GM21786 (cell line): ENCODE measurements around the gene PIGX.

Experiments
- ATAC-seq: cut with Tn5 transposase; IDR thresholded peaks from one replicate; pipeline ENCODE4 v1.9.1; 2021; ENCODE audit not compliant: unreplicated experiment

PIGX gene

DNA sequence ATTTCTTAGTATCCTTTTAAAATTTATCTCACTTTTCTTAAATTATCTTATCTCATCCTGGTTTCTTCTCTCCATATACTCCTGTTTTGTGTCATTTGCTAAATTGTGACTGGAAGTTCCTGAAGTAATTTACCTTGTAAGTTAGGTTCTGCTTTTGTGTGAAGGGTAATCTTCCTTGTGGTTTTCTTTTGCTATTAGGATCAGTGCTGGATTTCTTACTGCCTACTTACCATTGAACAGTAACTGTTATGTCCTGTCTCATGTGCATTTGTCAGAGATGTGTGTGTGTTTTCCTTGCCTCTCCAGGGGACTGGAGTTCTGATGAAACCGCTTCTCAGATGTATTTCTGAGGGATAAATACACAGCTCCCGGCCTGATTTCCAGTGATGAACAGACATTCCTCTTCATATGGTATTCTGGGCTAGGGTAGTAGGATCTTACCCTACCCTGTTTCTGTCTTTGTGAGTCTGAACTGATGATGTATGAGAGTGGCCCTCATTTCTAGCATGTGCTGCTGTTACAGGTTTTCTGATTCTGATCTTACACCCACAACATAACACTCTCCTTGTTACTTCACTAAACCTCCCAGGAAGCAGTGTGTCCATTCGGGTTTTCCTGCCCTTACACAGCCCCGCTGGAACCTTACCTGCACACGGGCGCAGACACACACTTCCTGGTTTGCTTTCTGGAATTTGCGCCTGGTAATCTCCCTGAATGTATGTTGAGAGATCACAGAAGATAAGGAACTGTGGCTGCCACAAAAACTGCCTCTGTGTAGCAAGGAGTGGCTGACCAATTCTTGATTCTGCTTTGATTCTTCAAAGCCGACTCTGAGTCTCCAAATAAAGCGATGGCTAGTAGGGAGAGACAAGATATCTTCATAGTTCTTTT lies 42.2 kb downstream of the PIGX start:
- ATAC-seq: no peak

DNA sequence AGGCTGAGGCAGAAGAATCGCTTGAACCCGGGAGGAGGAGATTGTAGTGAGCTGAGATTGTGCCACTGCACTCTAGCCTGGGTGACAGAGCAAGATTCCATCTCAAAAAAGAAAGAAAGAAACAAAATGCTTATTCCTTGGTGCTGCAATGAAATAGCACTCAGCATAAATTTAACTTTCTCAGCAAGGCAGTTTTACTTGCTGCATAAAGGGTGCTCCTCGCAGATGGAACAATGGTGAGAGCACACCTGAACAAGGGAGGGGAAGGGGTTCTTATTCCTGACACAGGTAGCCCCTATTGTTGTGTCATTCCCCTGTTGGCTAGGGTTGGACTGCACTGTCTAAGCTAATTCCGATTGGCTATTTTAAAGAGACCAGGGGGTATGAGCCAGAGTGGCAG lies 44.6 kb downstream of the PIGX start:
- no peak for ATAC-seq

DNA sequence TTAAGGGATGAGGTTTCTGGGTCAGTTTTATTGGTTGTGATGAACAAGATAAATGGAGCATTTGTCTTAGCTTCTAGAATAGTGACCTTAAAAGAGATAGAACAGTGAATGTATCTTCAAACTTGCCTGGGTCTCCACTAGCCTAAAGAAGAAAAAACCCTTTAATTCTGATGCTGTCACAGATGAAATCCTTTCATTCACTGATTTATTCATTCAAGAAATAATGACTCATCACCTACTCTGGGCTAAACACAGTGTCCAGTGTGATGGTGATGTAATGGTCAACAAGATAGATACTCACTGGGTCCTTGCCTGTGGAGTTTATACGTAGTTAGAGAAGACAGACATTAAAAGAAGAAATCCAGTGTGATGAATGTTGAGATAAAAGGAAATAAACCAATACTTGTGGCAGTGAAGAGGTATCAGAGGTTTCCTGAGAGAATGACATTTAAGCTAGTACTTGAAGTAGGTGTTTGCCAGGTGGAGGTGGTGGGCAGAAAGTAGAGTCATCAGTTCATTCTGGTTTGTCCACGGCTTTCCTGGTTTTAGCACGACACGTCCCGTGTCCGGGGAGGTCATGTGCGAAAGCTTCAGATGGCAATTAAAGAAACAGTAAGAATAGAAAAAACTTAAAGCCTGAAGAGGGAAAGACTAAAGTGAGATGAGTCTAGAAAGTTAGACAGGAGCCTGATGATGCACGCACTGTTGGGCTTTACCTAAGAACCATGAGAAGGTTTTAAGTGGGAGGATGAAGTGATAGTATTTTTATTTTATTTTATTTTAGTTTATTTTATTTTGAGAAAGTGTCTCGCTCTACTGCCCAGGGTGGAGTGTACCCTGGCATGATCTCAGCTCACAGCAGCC lies 45.9 kb downstream of the PIGX start:
- ATAC-seq: no peak

DNA sequence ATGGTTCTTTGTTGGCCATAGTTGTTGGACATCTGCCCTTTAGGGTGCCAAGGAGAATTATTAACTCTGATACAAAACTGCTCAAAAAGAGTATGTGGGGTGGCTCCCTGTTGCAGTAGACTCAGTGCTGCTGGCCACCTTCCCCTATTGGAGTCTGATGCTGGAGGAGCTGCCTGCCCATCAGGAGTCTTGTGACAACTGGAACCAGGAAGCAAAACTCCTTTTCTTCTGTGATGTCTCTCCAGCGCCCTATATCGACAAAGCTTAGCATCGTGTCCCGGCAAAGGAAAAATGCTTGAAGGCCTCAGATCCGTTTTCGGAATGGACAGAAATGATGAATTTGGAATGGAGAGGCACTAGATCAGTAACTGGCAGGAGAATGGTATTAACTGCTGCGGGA lies 51.0 kb downstream of the PIGX start:
- ATAC-seq: no peak

DNA sequence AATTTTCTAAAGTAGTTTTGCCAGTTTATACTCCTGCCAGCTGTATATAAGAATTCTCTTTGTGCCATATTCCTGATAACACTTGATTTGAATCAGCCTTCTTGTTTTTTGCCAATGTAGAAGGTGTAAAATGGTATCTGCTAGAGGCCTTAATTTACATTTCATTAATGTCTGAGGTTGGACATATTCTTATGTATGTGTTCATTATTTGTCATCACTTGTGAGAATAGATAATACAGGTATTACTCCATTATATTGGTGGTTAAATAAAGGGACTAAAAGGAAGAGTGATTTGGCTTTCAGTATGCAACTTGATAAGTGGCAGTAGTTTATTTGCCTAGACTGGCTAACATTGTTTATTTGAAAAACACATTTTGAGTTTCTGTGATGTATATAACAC lies 53.3 kb downstream of the PIGX start:
- ATAC-seq: no peak

DNA sequence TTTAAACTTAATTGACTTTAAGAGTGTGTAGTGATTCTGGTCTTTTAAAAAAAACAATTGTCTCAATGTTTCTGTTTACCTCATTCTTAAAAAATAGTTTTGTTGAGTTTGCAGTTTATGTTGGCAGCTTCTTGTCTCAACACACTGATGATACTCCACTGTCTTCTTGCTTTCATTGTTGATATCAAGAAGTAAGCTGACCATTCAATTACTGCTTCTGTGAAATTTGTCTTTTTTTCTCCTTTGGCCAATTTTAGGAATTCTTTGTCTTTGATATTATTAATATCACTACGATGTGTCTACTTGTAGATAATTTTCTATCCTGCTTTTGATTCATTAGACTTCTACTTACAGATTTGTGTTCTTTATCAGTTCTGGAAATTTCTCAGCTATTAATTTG lies 58.9 kb downstream of the PIGX start:
- no peak for ATAC-seq

DNA sequence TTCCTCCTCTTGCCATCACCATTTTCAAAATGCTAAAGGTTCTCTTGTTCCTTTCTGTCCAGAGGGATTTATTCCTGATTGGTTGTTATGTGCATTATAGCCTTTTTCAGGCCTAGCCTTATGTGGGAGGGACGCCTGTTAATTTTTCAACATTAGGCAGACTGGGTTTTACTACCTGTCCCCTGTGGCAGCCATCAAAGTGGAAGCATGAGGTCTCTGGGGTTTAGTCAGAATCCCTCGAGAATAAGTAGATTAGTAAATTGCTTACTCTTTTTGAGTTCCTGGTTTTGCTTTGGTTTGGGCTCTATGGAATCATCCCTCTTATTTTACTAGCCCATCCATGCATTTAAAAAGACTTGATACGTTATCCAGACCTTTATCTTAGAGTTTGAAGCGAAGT lies 59.9 kb downstream of the PIGX start:
- ATAC-seq: no peak

DNA sequence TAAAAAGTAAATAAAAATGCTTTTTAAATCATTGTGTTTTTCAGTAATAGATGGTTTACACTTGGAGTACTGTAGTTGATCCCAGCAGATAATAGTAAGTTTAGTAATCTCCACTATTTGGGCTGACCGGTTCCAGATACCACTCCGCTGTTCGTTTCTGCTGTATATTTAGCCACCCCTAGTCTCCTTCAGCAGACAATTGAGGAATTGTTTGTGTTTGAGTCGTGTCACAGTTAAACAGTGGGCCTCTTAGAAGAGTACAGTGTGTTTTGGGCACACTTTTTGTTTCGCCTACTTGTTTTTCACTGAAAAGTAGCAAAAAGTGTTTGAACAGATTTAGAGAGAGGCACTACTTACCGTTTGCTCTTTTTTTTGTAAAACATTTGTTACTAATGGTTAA lies 60.7 kb downstream of the PIGX start:
- no peak for ATAC-seq

DNA sequence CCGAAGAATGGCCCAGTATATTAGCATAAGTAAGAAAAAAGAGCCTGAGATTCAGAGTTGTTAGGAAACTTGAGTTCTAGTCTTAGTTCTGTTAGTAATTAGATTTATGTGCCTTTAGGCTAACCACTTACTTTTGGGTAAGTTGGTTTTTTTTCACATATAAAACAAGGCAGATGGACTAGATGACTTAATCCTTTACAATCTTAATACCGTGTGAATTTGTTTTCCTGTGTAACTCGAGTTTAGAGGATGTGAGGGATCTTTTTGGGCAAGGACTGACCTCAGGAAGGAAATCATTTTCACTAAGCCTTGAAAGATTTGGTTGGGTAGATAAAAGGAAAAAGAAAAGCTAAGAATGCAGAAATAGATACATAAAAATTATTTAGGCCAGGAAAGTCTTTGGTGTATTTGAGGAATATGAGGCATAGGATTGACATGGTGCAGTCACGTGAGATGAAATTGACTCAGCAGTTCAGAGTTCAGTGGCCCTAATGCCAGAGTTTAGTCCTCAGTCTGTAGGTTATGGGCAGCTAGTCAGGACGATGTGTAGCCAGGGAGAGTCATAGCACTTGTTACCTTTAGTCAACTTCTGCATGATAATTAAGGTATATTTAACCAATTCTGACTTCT lies 62.1 kb downstream of the PIGX start:
- no peak for ATAC-seq

DNA sequence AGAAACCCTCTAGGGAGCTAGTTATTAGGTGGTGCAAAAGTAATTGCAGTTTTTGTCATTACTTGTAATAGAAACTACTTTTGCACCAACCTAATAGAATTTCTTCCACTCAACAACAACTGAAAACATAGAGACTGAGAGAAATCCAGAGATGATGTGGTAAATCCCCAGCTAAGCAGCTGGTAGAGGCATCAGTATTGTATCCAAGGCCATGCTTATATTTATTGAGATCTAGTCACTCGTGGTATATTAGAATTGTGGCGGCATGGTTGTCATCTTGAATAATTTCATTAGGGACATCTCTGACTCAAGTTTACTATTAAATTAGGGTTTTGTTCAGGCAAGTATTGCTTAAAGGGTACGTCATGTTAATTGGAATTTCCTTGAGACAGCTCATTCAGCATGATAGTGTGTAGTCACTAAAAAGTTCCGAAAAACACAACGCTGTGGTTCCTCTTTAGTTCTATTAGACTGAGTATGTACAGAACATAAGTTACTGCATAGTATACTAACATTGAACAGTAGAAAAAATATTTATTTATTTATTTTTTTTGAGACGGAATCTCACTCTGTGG lies 62.8 kb downstream of the PIGX start:
- ATAC-seq: no peak

DNA sequence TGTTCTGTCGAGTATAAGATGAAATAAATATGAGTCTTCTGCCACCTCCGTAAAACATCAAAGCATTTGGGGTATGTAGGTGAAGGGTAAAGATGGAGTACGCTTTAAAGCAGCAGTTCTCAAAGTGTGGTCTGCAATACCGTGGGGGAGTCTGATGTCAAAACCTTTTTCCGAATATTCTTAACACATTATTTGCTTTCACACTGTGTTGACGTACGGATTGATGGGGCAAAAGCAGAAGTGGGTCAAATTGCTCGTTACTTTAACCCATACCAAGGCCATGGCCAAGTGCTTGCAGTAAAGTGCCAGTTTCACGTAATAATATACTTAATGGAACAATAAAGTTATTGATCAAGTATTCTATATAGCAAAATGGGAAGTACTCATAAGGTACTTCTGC lies 63.8 kb downstream of the PIGX start:
- ATAC-seq: no peak

DNA sequence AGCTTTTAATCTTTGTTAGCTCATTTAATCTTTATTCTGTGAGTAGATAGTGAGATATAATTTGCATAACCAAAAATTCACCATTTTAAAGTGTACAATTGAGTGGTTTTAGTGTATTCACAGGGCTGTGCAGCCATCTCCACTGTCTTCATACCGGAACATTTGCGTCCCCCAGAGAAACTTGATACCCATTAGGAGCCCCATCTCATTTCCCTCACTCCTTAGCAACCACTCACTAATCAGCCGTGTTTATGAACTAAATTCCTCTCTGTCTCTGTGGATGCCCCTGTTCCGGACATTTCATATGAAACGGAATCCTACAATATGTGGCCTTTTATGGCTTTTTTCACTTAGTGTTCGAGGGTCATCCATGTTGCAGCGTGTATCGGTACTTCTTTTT lies 65.7 kb downstream of the PIGX start:
- ATAC-seq: no peak

DNA sequence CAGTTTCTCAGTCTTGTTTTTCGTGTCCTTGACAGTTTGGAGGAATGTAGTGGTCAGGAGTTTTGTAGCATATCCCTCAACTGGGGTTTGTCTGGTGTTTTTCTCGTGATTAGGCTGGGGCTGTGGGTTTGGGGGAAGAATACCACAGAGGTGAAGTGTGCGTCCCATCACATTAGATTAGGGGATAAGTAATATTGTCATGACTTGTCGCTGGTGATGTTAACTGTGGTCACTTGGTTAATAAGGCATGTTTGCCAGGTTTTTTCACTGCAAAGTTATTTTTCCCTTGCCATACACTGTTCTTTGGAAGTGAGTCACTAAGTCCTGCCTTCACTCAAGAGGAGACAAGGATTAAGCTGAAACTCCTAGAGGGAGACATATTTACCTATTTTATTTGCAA lies 66.6 kb downstream of the PIGX start:
- ATAC-seq: no peak

DNA sequence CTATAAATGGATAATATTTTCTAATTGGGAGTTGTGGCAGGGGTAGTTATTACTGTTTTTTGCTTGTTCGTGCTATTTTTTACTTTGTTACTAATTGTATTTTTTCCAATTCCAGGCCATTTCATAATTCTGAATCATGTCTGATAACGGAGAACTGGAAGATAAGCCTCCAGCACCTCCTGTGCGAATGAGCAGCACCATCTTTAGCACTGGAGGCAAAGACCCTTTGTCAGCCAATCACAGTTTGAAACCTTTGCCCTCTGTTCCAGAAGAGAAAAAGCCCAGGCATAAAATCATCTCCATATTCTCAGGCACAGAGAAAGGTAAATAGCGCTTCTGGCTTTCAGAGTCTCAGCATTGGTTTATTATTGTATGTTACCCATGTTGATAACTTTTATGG lies 70.3 kb downstream of the PIGX start:
- ATAC-seq: no peak
